HG02970 (cell line): Measurements from ENCODE around the gene S100A11.

Source experiments
- ATAC-seq: cut with Tn5 transposase; IDR thresholded peaks from one replicate; pipeline ENCODE4 v1.9.1; 2021; ENCODE audit warnings: mild to moderate bottlenecking, moderate library complexity, moderate number of reproducible peaks; ENCODE audit not compliant: unreplicated experiment, low FRiP score

The S100A11 gene

DNA sequence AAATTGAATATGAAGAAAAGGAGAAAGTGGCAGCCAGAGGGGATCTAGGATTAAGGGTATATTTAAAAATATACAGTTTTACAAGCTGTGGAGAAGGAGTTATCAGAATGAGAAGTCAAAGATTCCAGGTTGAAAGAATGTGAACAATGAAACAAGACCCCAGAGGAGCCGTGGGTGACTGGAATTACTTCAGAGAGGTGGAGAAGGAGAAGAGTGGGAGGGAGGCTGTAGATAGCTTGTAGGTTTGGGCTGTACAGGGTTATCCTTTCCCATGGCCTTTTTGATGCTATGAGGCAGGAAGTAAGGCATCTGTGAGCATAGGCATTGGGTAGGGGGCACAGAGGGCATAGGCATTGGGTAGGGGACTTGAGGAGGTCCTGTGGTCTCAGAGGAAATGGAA, 5.2 kb upstream of the S100A11 start:
- no peak for ATAC-seq

DNA sequence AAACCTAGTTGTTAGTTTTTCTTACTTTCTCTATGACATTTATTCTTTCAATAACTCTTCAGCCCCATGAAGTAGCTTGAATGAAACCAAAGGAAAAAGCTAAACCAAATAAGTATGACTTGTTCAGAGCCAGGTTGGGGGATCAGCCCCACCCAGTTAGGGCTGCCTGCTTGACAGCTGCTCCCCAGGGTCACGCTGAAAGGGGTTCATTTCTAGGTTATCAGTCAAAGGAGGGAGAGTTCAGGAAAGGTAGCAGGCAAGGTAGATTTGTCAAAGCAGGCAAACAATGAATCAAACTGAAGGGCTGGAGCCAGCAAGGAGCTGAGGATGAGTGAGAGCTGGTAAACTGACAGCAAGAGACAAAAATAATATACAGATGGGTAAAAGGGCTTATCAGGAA, 3.1 kb upstream of the S100A11 start:
- ATAC-seq, result no peak

DNA sequence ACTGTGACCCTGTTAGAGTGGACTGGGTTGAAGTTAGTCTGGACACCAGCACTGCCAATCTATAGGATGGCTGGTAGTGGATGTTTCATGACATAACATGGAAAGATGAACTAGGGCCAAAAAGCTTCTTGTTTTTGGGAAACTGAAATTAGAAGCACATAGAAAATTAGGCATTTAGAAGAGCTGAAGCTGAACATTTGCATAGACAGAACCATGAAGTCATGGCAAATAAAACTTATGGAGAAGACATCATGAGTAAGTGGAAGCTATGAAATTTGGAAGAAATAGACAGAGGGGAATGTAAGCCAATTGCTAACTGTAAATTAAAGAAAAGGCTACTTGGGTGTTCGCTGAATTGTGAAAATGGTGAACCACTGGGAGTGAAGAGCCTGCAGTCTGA, 2.7 kb upstream of the S100A11 start:
- no peak for ATAC-seq

DNA sequence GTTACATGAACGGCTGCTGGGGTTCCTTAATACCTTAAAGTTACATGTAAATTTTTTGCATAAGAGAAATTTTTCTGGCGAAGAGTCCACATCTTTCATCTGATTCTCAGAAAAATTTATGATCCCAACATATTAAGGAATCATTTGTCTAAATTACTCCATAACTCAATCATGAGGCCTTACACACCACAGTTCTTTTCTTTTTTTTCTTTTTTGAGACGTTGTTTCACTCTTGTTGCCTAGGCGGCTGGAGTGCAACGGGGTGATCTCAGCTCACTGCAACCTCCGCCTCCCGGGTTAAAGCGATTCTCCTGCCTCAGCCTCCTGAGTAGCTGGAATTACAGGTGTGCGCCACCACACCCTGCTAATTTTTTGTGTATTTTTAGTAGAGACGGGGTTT, 2.1 kb upstream of the S100A11 start:
- no peak for ATAC-seq

DNA sequence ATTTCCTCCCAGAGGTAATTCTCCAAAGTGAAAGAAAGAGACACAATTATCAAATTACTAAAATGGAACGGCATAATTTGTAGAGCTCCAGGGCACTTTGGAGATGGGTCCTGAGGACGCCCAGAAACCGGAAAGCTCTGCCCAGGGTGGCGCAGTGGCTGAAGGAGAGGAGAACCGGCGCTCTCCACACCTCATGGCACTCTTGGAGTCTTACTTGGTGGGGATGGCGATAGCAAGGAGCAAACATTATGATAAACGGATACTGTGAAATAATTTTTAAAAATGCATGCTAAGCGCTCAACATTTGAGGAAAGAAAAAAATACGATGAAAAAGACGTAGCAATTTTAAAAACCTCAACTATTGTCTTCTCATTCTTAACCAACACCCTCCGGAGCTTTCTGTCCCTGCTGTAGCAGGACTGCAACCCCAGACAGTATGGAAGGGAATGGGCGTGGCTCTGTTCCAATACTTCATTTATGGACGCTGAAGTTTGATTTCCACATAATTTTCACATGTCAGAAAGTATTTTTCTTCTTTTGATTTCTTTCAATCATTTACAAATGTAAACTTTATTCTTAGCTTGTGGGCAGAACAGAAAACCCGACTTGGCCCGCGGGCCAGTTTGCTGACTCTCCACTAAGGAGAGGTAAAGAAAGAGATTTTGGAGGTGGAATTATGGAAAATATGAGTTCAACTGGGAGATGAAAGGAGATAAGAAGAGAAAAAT, 1.1 kb downstream of the S100A11 start:
- no peak for ATAC-seq

DNA sequence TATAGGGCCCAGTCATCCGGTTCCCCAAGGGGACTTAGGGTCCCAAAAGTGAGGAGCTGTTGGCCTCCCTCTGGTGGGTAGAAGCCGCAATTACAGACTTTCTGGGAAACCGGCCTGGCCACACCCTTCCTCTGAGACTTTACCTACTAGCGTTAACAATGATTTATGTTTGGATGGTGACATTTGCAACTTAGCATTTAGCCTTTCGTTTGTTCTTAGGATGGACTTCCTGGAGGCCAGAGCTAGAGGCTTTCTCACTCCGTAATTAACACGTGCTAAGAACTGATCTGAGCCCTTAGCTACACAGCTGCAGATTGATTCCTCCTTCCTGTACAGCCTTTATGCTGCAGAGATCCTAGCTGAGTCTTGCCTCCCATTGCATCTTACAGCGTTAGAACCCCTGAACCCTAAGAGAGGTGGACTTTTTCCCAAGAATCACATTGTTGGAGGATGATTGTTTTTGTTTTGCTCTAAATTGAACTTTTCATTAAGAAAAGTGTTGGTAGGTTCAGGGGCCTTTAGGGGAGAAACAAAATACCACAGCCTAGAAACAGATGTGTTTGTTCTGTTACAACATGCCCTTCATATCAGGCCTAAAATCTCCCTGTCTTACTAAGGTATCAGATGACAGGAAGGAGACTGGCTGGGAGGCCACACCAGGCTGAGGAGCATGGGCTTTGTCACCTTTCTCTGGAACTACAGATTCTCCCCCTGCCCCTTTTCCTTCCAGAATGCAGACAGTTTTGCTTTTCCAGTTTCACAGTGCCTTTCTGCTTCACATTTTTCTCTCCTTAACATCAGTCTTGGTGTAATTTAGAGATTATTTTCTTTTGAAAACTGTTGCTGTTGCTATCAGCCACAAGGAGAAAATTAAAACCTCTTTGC, 1.9 kb downstream of the S100A11 start:
- no peak for ATAC-seq

DNA sequence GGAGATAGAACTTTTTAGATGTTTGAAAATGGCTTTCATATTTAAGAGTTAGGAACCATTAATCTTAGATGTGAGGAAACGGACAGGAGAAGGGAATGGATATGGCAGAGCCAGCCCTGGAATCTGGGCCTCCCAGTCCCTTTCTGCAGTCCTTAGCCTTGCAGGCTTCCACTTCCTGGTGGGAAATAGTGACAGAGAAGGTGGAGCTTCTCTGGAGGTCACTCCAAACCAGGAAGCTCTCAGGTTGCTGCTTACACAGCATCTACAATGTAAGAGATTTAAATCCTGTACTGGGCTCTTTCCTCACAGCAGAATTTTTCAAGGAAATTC, 2.5 kb downstream of the S100A11 start:
- ATAC-seq, result no peak

DNA sequence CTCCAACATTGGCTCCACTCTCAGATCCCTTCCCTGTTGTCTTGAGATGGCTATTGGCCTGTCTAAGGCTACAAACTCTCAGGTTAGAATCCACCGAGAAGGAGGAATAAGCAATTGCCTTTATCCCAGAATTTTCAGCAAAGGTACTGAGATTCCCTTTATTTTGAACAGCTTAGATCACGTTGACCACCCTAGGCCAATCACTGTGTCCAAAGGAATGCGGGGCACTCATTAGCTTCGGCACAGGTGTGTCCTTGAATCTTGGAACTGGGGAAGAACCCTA, 6.9 kb downstream of the S100A11 start:
- ATAC-seq, result no peak

DNA sequence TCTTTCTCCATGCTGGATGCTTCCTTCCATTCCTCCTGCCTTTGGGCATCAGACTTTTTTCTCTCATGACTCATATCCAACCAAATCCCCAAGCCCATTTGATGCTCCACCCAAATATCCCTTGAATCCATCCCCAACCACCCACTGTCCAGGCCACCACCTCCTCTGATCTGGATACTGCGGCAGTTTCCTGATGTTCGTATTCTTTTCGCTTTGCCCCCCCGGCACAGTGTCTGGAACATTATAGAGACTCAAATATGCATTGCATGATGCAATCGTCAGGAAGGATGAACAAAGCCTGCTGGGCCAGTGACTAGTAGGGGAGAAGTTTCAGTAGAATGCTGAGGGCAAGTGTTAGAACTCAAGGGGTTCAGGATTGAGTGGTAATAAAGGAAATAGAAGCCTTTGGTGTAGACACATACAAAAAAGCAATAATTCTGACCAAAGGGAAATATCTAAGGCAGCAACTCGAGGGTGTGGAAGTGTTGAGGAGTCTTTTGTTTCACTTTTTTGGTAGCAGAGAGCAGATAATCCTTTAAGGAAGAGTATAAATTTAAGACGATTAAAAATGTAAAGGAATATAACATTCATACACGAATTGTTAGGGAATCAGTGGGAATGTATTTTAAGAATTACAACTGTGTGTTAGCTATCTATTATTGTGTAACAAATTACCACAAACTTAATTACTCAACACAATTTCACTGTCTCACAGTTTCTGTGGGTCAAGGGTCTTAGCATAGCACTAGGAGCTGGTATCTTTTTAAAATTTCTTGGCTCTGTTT, 7.5 kb downstream of the S100A11 start:
- ATAC-seq, result no peak

DNA sequence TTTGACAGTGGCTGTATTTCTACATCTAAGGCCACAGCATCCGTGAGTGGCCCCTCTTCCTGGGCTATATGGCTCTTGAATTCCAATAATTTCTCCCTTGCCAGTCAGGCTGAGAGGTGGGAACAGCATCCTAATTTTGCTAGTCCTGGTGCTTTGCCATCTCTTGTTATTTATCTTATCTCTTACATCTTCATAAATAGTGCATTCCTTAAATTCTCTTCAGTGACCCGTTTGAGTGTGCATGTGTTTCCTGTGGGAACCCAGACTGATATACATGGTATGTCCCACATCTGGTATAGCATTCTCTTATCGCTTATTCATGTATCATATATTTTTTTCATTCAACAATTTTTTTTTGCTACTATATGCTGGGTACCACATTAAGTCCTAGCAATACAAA, 9.9 kb downstream of the S100A11 start:
- no peak for ATAC-seq

DNA sequence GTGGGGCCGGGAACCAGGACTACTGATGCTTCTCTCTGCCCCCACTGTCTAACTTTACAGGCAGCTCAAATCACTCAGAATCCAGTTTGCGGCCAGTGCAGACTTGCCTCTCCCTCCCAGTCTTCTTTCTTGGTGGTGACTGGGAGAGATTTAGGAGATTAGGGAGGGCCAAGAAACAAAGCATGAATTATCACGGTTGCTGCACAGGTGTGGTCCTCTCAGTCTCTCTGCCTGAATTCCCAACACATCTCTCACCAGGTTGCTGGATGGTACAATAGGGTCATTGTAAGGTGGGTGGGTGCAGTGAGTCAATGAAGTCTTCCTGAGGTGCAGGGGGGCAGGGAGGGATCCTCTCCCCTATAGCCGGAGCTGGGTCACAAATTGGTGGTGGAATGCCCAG, 12.6 kb downstream of the S100A11 start:
- no peak for ATAC-seq

DNA sequence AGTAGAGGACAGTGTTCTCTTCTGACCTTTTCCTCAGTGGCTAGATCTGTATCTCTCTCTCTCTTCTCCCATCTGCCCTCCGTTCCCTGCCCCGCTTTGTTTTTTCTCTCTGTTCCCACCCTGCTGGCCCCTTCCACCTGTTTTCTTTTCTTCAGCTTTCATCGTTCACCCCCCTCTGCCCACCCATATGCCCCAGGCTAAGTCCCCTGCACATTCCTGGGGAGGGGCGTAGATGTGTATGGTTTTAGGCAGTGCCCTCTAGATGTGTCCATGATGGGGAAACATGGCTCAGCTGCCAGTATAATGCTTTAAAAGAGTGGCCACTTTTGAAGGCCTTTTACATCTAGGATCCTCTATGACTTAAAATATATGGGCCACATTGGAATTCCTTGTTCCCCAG, 13.6 kb downstream of the S100A11 start:
- no peak for ATAC-seq

DNA sequence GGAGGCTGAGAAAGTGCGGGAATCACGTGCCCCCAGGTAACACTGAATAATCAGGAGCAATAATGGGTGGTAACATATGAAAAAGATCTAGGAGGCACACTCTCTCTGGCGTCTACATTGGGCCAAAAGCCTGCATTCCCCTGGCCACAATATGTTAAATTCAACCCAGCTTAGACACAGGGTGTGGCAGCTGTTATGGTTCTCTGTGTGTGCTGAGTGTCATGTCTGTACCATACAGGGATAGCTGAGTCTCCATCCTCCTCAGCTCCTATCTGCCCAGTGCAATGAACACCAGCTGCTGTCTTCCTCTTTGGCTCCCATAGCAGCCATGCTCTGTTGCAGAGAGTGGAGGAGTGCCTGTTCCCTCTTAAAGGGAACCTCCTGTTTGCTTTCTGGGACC, 14.3 kb downstream of the S100A11 start:
- ATAC-seq, result no peak

DNA sequence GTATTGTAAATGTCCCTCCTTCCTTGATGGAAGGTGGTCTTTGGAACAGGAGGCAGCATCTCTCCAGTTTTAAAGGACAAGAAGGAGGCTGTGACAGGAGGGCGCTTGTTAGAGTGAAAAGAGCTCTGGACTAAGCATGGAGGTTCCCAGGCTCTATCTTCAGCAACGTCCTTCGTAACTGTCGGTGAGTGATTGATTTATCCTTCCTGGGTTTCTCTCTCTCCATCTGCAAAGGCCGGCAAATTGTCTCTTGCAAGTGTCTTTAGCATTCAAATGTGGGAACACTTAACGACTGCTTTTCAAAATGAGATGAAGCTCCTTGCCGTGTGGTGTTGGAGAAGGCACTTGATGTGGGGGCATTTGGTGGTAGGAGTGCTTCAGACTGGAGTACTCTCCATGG, 15.2 kb downstream of the S100A11 start:
- no peak for ATAC-seq

DNA sequence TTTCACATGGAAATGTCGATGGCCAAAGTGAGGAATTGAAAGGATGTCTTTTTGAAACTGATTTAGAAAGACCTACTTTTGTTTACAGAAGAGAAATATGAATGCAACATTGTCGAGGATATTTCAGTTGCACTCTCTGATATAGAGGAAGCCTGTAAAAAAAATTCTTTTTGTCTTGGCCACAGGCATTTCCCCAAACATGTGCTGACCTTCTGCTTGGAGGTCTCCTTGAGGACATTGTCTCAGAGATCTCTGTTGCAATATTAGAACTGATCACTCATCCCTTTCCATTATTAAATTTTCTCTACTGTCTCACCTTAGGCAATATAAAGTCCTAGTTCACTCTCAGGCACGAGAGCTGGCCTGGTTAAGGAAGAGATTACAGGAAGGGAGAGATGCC, 16.0 kb downstream of the S100A11 start:
- ATAC-seq, result no peak

DNA sequence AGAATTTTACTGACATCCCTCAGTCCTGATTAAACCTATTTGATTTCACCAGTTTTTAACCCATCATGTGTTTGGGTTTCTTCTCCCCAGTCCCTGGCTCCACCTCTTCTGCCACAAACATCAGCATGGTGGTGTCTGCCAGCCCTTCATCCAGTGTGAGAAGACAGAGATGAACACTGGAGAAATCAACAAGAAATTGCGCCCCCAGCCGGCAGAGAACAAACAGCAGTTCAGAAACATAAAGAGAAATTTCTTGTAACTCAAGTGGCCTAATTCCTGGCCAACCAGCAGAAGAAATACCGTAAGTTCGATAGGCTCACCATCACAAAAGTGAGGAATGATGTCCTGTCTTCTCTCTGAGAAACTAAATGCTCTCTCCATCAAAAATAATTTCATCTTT, 18.3 kb downstream of the S100A11 start:
- ATAC-seq, result no peak

DNA sequence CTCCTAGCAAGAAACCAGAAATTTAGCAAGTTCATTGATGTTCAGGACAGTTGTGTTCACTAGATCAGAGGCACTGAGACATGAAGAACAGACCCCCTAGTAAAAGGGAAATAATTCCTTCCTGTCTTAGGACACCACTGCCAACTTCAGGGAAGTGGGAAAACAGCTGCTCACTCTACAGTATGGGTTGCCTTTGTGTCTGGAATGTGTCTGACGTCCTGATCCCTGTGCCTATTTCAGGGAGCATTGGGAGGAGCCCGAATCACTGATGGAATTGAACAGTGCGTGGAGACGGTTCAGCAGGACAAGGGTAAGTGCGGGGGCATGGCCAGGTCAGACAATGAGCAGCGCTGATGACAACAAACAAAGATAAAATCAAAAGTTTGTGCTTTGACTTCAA, 21.0 kb downstream of the S100A11 start:
- ATAC-seq, result no peak

DNA sequence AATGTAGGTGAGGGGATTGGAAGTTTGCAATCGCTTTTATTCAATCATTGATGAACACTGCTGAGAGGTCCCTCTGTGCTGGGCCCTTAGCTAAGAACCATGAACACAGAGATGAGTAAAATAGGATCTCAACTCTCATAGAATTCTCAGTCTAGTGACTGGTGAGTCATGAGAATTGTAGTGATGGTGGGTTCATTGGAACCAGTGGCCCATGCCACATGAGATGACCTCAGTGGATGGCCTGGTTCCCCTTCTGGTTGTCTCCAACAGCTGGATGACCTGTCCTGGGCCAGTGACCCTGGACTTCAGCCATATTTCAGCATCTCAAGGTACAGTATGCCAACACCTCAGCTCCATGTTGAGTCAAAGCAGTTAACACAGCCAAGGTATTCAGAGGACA, 21.9 kb downstream of the S100A11 start:
- no peak for ATAC-seq

DNA sequence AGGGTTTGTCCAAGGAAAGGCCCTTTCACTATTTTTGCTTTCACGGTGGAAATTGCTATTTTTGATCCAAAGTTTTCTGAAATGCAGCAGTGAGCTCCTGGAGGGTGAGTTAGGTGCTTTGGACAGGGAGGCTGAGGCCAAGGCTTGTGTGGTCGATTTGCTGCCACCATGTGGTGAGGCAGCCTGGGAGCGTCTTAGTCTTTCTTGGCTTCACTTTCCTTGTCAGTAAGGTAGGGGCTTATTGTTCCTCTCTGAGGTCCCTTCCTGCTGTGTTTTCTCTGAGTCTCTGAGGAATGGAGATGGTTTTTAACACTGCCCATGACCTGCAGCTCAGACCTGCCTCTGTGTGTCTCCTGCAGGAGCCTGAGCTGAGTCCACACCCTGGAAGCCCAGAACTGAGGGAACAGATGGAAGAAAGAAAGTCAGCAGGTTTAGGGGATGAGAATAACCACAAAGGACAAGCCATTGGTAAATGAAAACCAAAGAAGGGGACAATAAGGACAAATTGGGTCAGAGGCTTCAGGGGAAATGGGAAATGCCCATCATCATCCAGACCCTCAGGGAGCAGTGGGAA, 23.1 kb downstream of the S100A11 start:
- ATAC-seq, result no peak

DNA sequence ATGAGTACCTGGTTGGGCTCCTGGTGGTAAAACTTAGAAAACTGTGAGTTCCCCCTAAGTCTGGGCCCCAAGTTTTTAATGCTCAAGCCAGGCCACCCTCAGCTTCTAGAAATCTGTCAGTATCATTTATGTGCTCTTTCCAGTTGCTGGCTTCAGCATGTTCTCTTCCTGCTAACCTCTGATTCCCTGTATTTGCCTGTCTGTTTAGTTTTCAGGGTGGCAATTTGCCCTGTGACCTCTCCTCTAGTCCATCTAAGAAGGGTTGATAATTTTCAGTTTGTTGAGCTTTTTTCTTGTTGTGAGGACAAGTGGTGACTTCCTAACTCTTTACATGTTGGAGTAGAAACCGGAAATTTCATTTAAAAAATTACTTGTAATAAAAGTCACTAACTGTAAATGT, 27.1 kb downstream of the S100A11 start:
- ATAC-seq, result no peak

DNA sequence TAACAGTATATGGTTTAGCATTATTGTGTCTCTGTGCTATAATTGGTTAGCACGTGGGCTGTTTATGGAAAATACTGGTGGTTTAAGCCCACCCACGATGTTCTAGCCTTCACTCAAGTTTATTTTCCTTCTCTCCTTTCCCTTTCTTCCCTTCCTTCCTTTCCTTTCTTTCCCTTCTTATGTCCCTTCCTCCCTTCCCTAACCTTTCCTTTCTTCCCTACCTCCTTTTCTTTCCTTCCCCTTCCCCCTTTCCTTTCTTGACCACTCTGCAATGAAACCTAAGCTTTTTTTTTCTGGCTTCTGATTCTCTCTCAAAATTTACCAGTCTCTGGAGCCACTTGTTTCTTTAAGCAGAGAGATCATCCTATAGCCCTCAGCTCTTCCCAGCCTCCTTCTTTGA, 29.8 kb downstream of the S100A11 start:
- no peak for ATAC-seq
